GM12875 (cell line): ENCODE results near the gene INAVA.

ENCODE experiments used
- H3K4me3 ChIP-seq: one replicate; pipeline ENCODE4 v1.5.1; 2011; ENCODE audit warnings: low read depth, low read length, control low read depth
- TF ChIP-seq, protein P1 (sequence below): IDR thresholded peaks from 2 replicates; pipeline ENCODE4 v1.5.1; 2011; ENCODE audit warnings: low read depth, mild to moderate bottlenecking, control low read depth, inconsistent platforms, low read length, moderate library complexity, borderline replicate concordance; ENCODE audit not compliant: insufficient read depth

Gene INAVA

GRCh38 chr1:200887036-200887435 lies 7.7 kb upstream of the INAVA start:
- TF ChIP-seq, protein P1, sequence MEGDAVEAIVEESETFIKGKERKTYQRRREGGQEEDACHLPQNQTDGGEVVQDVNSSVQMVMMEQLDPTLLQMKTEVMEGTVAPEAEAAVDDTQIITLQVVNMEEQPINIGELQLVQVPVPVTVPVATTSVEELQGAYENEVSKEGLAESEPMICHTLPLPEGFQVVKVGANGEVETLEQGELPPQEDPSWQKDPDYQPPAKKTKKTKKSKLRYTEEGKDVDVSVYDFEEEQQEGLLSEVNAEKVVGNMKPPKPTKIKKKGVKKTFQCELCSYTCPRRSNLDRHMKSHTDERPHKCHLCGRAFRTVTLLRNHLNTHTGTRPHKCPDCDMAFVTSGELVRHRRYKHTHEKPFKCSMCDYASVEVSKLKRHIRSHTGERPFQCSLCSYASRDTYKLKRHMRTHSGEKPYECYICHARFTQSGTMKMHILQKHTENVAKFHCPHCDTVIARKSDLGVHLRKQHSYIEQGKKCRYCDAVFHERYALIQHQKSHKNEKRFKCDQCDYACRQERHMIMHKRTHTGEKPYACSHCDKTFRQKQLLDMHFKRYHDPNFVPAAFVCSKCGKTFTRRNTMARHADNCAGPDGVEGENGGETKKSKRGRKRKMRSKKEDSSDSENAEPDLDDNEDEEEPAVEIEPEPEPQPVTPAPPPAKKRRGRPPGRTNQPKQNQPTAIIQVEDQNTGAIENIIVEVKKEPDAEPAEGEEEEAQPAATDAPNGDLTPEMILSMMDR: no peak
- no peak overlapping the region for H3K4me3 ChIP-seq

DNA sequence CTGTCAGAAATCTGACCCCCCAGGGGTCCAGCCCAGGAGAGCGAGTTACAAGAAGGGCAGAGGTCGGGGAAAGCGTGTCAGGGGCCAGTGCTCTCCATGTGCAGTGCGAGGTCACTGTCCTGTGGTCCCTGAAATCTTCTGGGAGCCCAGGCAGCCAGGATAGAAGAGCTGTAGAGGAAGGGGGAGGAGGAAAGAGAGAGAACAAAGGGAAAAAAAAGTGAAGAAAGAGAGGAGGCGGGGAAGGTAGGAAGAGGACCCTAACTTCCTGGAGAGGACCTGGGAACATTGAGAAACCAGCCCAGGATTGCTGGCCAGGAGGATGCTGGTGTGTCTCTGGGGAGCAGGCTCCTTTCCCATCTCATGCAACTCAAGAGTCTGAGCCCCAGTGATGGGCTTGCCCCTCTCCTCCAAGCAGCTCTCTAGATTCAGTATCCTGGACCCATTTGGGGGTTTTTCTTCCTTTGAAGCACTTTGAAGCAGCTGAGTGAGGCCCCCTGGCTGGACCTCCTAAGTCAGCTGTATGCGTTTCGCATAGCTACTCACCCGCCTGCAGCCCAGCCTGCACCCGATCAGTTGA lies 6.8 kb upstream of the INAVA start:
- TF ChIP-seq, protein P1: no peak
- peak overlapping the region; percentile 54 for H3K4me3 ChIP-seq

GRCh38 chr1:200888349-200888838 lies 6.3 kb upstream of the INAVA start:
- H3K4me3 ChIP-seq: peak overlapping the region; percentile 54
- TF ChIP-seq, protein P1: no peak

GRCh38 chr1:200889571-200889970 lies 5.1 kb upstream of the INAVA start:
- TF ChIP-seq, protein P1: no peak
- no peak overlapping the region for H3K4me3 ChIP-seq

GRCh38 chr1:200890027-200890426 lies 4.7 kb upstream of the INAVA start:
- H3K4me3 ChIP-seq: no peak overlapping the region
- TF ChIP-seq, protein P1: no peak

DNA sequence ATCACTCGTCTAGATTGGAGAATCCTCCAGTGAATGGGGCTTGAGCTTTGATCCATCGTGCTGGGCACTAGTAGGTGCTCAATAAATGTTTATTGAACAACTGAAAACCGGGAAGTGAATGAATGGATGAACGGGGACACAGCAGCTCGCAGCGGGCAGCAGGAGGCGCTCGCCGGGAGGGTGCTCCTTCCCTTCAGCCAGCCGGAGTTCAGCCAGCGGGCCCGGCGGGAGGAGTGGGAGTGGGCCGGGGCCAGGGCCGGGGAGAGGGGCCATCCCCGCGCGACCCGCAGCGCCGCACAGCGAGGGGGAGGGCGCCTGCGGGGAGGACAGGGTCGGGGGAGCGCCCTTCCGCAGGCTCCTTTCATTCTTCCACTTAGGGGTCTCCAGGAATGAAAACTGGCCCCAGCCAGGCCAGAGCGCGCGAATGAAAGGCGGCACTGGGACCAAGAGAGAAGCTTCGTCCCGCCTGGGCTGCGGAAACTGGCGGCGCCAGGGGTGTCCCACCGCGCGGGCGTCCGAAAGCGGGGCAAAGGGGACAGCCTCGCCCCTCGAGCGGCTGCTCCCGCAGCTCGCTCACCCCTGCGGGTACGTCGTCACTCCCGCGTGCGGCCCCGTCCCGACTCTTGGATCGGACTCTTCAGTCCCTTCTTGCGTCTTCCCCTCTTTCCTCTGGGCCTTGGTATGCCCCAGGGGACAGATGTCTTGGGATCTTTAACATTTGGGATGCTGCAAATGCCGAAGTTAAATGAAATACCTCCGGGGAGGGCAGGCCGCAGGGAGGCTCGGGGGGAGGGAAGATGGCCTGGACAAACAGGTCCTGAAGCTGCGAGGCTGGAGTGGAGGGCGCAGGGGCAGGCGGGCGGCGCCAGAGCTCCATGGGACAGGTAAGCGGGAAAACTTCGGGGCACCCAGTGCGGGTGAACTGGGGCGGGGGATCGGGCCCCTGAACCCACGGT lies 3.6 kb upstream of the INAVA start:
- peak overlapping the region; percentile 93 for H3K4me3 ChIP-seq
- TF ChIP-seq, protein P1: peak; percentile 75
